ENCODE data around the gene RTN4. TPM values are rescaled to one million over a fixed set of nuclear protein-coding genes. Genes with fewer than 3 reads are reported as not detected.

Gene RTN4
- total RNA-seq, 1 experiment from 2014 or later: 187 TPM

DNA sequence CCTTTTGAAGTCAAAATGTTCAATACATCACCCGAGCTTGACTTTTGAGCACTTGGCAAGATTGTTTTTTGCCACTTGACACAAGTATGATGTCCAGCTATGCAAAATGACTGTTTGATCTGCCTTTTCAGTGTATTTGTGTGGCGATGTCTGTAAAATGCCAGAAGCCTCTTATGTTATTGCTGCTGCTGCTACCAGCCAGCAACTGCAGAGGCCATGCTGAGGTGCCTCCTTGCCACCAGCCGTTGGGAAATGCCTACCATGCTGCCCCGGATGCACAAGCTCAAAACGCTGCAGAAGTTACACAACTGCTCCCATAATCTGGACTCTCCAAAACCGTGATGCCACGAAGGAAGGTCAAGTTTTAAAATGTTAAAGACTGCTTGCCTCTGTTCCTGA is 80.3 kb downstream of the RTN4 start:
- no peak for DNase-seq (ENCODE audit: low spot score)

GRCh38 chr2:54969295-54969939 is 80.8 kb downstream of the RTN4 start:
- DNase-seq (ENCODE audit: low spot score): no peak

DNA sequence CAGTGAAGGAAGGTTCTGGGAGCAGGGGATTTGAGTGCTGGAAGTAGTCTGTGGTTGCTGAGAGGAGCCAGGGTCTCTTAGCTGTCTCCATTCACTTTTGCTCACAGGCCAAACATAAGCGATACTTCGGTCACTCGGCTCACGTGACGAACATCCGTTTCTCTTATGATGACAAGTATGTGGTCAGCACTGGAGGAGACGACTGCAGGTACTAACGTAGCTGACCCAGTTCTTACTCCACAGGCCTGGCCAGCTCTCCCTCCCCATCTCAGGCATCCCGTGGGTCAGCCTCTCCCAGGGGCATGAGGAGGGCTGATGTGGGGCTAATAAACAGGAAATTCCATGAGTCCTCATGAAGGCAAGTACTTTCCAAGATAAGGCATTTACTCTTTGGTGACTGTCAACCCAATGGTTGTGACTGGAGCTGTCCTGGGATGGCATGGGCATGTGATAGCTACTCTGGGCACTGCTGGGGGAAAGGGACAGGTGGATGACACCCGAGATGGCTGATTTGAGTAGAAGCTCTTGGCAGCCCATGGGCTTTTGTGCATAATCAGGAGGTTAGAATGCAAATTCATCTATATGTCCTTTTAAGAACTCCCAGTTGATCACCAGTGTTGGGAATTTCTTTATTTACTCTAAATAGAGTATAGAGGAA is 81.6 kb downstream of the RTN4 start:
- DNase-seq (ENCODE audit: low spot score): no peak

DNA sequence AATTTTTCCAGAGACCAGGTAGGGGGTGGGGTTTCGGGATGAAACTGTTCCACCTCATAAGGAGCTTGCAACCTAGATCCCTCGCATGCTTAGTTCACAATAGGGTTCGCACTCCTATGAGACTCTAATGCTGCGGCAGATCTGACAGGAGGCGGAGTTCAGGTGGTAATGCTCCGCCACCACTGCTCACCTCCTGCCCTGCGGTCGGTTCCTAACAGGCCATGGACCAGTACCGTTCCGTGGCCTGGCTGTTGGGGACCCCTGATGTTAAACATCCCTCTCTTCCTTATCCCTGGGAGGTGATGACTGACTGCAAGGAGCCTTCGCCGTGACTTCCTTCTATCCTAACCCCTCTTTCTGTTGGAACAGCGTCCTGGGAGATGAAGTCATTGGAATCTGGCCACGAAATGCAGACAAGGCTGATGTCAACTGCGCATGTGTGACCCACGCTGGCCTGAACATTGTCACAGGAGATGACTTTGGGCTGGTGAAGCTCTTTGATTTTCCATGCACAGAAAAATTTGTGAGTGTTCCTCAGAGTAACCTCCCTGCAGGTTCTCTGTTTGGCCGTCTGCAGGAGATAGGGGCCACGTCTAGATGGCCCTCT is 82.4 kb downstream of the RTN4 start:
- no peak for DNase-seq (ENCODE audit: low spot score)

GRCh38 chr2:54967269-54967668 is 83.0 kb downstream of the RTN4 start:
- DNase-seq (ENCODE audit: low spot score): no peak

- DNase-seq (ENCODE audit: low spot score): no peak
These were observed 83.4 kb downstream of the RTN4 start for GRCh38 chr2:54966837-54967236.

DNA sequence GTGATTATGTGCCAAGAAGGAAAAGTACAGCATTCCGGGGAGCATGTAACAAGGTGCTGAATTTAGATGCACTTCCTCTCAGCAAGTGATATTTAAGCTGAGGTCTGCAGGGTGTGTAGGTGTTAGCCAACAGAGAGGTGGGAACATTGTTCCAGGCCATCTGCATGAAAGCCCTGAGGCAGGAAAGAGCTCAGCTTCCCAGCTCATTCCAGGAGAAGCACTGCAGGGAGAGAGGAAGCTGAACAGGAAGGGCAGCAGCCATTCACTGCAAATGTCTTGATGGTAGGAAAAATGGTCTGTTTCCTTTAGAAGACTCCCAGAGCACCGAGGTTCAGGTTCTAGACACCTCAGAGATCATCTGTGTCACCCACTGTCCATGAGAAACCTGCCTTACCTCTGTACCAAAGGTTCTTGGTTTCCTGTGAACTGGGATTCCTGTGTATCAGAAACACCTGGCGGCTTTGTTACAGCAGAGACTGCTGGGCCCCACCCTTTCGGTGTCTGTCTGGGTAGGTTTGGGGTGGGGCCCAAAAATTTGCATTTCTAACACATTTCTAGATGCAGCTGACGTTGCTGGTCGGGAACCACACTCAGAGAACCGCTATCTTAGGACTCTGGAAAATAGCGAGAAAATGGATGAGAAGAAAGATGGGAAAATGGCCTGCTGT is 84.0 kb downstream of the RTN4 start:
- DNase-seq (ENCODE audit: low spot score): no peak

- DNase-seq (ENCODE audit: low spot score): no peak
These were observed 84.8 kb downstream of the RTN4 start for GRCh38 chr2:54965425-54965824.

DNA sequence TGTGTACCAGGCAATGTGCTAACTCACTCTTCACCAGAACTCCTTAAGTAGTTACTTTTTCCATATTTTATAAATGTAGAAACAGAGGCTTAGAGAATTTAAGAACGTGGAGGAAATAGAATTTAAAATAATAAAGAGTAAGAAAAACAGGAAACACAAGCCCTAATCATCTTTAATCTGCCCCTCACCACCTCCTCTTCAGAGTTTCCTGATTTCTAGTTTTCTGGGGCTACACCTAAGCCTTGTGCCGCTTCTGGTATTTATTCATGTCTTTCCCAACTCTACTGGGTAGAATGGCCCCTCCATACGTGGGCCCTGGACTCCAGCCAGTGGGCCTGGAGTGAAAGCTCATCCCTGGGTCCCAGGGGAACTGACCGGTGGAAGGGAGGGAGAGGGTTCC is 85.4 kb downstream of the RTN4 start:
- no peak for DNase-seq (ENCODE audit: low spot score)

DNA sequence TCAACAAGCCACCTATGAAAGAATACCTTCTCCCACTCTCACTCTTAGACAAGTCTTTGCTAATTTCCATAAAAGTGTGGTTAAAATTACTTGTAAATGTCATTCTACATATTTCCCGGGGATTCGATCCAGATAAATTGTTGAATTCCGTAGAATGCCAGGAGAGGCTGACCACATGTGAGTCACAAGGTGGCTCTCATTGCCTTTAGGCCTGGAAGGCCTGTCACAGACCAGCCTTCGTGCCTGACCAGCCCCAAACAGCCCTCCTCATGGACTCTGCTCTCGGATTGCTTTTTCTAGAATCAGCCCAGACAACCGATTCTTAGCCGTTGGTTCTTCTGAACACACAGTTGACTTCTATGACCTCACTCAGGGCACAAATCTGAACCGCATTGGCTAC is 86.0 kb downstream of the RTN4 start:
- no peak for DNase-seq (ENCODE audit: low spot score)

DNA sequence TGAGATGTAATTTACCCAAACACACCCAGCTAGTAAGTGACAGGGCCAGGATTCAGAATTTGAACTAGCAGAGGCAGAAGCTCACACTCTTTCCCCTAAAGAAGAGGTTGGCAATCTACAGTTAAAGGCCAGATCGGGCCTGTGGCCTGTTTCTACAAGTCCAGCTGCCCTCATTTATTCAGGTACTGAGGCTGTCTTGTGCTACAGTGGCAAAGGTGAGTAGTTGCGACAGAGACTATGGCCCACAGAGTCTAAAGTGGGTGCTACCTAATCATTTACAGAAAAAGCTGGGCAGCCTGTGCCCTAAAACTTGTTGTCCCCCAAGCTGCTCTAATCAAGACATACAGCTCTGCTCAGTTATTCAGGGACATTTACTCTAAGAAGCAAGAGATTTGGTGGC is 86.8 kb downstream of the RTN4 start:
- DNase-seq (ENCODE audit: low spot score): no peak

GRCh38 chr2:54962935-54963440 is 87.3 kb downstream of the RTN4 start:
- DNase-seq (ENCODE audit: low spot score): no peak

DNA sequence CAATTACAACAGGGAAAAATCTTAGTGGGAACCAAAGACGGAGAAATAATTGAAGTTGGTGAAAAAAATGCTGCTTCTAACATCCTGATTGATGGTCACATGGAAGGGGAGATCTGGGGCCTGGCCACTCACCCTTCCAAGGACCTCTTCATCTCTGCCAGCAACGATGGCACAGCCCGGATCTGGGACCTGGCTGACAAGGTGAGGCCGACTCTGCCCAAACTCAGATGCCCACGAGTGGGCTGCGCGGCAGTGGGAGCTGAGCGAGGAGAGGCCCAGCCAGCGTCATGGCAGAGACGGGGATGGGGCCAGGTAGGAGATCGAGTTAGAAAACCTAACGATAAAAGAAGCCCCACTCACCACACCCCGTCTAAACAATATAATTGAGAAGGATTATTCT is 87.7 kb downstream of the RTN4 start:
- no peak for DNase-seq (ENCODE audit: low spot score)

DNA sequence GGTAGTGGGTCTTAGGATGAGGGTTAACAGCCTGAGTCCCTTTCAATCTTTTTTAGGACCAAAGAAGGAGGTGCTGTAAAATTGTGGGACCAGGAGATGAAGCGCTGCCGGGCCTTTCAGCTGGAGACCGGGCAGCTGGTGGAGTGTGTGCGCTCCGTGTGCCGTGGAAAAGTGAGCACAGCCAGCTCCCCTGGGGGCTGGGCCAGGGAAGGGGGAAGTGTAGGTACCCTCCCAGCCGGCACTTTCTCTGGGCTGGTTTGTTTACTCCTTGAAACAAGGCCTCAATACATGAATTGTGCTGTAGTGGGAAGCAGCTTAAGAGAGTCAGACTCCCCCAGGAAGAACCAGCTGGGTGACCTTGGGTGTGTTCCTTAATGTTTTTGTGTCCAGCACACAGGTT is 90.1 kb downstream of the RTN4 start:
- no peak for DNase-seq (ENCODE audit: low spot score)

GRCh38 chr2:54958717-54959371 is 91.4 kb downstream of the RTN4 start:
- DNase-seq (ENCODE audit: low spot score): no peak

DNA sequence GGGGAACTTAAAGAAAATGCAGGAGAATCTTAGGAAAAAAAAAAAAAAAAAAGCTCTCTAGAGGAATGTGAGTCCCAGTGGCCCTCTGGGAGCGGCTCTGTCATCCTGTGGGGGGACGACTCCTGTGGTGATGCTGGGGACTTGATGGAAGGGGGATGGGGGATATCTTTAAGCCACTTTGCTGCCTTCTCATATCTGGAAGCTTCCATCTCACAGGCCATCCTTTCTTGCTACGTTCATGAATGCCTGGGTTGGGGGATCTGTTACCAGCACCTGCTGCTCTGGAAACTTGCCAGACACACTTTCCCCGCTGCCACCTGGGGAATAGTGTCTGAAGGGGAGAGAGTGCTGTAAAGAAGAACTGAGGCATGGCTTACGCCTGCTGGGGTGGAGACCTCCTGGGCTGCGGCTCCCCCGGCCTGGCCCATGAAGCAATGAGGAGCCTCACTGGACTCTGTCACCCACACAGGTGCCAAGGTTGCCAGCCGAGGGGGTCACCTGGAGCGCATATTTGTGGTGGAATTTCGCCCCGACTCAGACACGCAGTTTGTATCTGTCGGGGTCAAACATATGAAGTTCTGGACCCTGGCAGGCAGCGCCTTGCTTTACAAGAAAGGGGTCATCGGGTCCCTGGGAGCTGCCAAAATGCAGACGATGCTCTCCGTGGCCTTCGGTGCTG is 92.8 kb downstream of the RTN4 start:
- DNase-seq (ENCODE audit: low spot score): no peak

DNA sequence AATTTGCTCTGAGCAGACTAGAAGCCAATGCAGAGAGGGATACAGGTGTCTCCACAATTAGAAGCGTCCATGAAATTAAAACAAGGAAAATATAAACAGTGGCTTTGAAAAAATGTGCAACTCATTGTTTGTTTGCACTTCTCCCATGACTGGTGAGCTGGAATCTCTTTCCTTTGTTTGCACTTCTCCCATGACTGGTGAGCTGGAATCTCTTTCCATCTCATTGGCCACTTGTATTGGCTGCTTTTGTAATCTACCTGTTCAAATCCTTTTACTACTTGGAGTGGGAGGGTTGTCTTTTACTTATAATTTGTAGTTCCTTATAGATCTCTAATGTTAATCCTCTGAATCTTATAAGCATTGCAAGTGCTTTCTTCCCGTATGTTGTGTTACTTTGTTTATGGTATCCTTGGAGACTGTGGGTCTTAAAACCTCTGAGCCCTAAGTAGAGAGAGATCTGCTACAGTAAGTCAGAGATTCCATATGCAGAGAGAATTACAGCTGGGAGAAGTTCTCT is 94.1 kb downstream of the RTN4 start:
- no peak for DNase-seq (ENCODE audit: low spot score)

DNA sequence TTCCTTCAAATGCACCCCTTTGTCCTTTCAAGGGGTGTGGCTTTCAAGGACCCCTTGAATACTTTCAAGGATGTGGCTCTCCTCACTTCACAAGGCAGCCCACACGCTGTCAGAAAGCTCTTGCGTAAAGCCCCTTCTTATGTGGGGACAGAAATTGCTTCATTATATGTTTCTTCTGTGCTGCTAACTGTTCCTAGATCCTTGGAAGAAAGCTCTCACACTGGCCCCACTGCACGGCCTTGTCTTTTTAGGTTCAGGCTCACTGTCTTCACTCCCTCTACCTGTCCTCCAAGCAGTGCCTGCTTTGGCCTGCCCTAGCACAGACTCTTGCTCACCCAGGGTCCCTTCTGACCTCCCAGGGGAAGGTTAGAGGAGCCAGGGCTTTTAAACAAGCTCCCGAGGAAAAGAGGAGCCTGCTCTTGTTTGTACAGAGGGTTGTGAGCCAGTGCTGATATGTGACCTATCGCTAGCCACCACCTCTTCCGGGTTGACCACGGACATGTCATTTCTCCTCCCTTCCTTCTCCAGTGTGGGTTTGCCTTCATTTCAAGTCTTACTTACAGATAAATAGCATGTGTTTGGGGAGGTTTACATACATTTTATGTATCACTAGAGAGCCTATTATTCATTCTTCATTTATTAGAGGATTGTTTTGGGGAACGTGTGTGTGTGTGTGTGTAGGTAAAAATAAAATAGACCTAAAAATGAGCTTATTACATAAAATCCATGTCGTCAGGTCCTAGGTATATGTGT is 94.7 kb downstream of the RTN4 start:
- no peak for DNase-seq (ENCODE audit: low spot score)

DNA sequence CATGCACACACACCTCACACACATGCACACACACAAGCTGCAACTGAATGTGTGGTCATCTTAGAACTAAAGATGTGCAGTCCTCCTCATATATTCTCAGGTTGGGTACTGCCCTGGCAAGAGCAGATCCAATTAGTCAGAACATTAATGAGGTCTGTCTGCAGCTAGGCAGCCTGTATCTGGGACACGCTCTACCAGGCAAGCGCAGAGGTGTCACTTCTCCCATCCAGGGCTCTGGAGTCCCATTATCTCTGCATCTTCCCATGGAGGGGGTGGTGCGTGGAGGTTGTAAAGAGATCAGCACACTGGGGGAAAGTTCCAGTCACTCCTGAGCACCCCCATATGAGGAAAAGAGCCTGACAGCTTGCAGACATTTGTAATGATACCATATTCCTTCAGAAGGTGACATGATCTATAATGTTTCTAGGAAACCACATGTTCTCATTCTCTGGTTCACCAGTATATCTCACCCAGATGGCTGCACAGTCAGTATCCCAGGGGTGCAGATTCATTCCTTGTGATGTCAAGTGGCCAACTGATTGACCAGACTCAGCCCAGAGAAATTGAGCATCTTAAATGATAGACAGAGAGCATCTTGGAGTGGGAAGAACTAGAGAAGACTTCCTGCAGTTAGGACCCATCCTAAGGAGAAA is 95.4 kb downstream of the RTN4 start:
- no peak for DNase-seq (ENCODE audit: low spot score)

DNA sequence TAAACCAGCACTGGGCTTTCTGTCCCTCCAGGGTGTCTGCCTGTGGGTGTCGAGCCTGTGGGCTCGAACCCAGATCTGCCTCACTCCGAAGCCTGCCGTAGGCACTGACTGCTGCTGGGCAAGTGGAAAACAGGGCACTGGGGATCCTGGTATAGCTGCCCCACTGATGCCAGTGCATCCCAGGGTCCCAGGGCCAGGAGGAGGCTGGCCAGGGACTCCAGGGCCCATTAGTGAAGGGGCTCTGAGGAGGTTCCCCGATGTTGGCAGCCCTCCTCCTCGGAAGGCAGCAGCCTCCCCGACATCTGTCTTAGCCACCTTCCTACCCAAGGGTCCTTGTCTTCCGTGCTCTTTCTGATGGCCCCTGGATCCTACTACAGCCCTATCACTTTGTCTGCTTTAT is 96.1 kb downstream of the RTN4 start:
- no peak for DNase-seq (ENCODE audit: low spot score)
